HG03196 (cell line): ENCODE results near the gene ZNF605.
"Not testable (repeated sequence)": the region's sequence is repeated elsewhere in the genome, so short reads cannot be mapped to it uniquely, and the experiment has no call there.

Experiments used
- ATAC-seq: cut with Tn5 transposase; IDR thresholded peaks from one replicate; pipeline ENCODE4 v1.9.1; 2021; ENCODE audit not compliant: unreplicated experiment

ZNF605 gene

GRCh38 chr12:132908145-132909029, 47.7 kb downstream of the ZNF605 start:
- ATAC-seq = peak; percentile 92

GRCh38 chr12:132907789-132908144, 48.3 kb downstream of the ZNF605 start:
- not testable (repeated sequence) for ATAC-seq

- no peak for ATAC-seq
Observed at GRCh38 chr12:132907216-132907615, 48.9 kb downstream of the ZNF605 start.

- no peak for ATAC-seq
Observed at GRCh38 chr12:132904718-132905328, 51.3 kb downstream of the ZNF605 start.

- no peak for ATAC-seq
Observed at GRCh38 chr12:132899033-132899432, 57.1 kb downstream of the ZNF605 start.

- ATAC-seq = no peak
Observed at GRCh38 chr12:132888852-132889251, 67.3 kb downstream of the ZNF605 start.

GRCh38 chr12:132887513-132888351, 68.4 kb downstream of the ZNF605 start, which contains the start of gene CHFR:
Gene CHFR (minus strand): TSS chr12:132887605. CDS start chr12:132887328, 277 bp downstream.
- peak; percentile 98 for ATAC-seq

- peak; percentile 16 for ATAC-seq
Observed at GRCh38 chr12:132886529-132887477, 69.3 kb downstream of the ZNF605 start.

- no peak for ATAC-seq
Observed at GRCh38 chr12:132881818-132882217, 74.3 kb downstream of the ZNF605 start.

- ATAC-seq = not testable (repeated sequence)
Observed at GRCh38 chr12:132874620-132875019, 81.5 kb downstream of the ZNF605 start.

GRCh38 chr12:132874175-132874574, 81.9 kb downstream of the ZNF605 start:
- ATAC-seq = no peak

- no peak for ATAC-seq
Observed at GRCh38 chr12:132873724-132874123, 82.4 kb downstream of the ZNF605 start.

- no peak for ATAC-seq
Observed at GRCh38 chr12:132872975-132873421, 83.1 kb downstream of the ZNF605 start.

GRCh38 chr12:132872073-132872855, 83.8 kb downstream of the ZNF605 start:
- ATAC-seq = no peak

GRCh38 chr12:132869551-132869950, 86.6 kb downstream of the ZNF605 start:
- no peak for ATAC-seq
